ENCODE results near the gene CBLL1. TPM values are rescaled to one million over a fixed set of nuclear protein-coding genes. Genes with fewer than 3 reads are reported as not detected.
A peak's percentile ranks its signal among the peaks of the same experiment; 100 is the strongest.

The CBLL1 gene
- total RNA-seq, 1 donor from 2014 or later, result 6.9 TPM

DNA sequence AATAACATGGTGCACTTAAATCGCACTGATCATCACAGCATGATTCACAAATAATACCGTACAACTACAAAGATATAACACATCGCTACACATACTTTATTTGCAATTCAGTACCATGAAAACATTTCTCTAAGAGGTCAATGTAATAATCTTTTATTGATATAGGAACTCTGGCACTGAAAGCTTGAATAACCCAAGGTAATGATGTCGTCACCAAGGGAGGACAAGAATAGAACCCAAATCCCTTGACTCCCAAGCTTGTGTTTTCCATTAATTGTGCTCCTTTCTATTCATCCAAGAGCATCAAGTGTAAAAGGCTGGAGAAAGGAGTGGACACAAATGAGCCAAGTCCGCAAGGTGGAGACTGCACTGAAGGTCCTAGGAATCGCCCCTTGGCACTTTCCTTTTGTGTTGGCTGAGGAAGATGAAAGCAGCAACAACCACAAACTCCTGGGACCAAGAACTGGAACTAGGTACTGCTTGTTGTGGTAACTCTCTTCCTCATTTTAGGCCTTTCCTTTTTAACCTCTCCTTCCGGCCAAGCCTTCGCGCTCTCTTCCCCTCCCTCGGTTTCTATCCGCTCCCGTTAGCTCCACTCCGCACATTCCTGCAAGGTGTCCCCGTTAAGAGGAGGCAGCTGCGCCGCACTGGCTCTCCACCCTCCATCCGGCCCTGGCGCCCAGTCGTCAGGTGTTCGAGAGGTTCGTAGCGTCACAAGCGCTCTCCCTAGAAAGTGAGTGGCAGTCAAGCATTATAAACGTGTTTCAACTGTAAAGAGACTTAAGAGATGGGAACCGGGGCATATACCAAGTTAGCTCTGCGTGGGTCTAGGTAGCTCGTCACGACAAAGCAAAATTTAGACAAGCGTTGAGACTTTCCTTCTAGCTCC is 1.0 kb upstream of the CBLL1 start:
- ATAC-seq (peak; percentile 56), DNase-seq (ENCODE audit: low spot score) (peak; percentile 68)

DNA sequence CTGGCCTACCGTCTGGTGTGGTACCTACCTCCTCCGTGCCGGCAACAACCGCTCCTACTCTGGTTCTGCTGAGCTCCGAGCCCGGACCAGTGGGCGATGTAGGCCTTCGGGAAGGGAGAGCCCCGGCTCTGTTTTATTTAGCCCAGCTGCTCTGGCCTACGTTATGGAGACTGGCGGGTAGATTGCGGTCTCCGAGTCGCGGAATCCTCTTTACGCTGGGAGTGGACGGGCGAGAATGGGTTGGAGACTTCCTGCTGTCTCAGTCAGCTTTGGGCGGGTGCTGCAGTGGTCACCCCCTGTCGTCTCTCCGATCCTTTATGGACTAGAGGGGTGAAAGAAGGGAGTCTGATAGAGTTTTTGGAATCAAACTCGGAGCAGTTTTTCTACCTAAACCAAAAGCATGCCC is 406 bp downstream of the CBLL1 start:
- ATAC-seq (peak; percentile 53), DNase-seq (ENCODE audit: low spot score) (no peak)

DNA sequence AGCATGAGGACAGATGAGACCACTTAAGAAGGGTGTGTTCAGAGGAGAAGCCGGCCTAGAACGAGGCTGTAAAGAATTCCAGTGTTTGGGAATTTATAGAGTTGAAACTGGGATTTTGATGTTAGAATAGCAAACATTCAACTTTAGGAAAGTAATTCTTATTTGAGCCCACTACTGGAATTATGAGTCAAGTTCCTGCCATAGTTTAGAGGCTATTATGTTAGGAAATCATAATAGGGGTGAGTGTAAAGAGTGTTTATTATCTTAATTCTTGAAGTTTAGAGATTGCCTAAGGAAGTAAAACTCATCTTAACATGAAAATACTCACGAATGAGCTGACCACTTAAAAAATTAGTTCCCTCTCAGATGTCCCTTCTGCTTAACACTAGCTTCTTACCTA is 2.1 kb downstream of the CBLL1 start:
- ATAC-seq (no peak), DNase-seq (ENCODE audit: low spot score) (no peak)

GRCh38 chr7:107751113-107751512 is 7.2 kb downstream of the CBLL1 start:
- DNase-seq (ENCODE audit: low spot score), result no peak
- ATAC-seq, result no peak

DNA sequence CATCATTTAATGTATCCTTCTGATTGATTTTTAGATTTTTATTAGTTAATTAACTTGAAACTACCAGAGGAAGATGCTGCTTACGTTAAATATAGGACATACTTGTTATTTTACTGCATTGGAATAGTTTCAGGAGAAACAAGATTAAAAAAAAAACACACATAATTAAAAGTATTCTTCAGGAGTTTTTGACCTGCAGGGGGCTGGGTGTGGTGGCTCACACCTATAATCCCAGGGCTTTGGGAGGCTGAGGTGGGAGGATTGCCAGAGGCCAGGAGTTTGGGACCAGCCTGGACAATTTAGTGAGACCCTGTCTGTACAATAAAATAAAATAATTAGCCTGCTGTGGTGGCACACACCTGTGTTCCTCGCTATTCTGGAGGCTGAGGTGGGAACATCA is 10.7 kb downstream of the CBLL1 start:
- ATAC-seq (no peak), DNase-seq (ENCODE audit: low spot score) (no peak)

GRCh38 chr7:107758667-107759066 is 14.7 kb downstream of the CBLL1 start:
- peak; percentile 24 for ATAC-seq
- no peak for DNase-seq (ENCODE audit: low spot score)

DNA sequence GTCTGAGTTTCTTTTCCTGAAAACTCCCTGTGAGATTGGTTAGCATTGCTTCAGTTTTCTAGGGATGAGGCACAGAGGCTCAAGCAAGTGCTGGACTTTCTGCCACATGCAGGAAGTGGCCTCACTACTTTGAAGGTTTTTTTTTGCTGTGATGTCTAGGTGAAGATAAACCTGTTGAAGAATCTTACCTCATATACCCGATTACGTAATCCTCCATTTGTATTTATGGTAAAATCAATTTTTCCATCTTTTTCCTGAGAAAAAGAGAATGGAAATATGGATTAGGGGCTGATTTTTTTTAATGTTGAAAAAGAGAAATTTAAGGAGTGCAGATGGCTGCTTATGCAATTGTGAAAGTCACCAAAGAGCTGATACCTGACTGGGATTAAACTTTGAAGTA is 23.4 kb downstream of the CBLL1 start:
- no peak for ATAC-seq
- no peak for DNase-seq (ENCODE audit: low spot score)

DNA sequence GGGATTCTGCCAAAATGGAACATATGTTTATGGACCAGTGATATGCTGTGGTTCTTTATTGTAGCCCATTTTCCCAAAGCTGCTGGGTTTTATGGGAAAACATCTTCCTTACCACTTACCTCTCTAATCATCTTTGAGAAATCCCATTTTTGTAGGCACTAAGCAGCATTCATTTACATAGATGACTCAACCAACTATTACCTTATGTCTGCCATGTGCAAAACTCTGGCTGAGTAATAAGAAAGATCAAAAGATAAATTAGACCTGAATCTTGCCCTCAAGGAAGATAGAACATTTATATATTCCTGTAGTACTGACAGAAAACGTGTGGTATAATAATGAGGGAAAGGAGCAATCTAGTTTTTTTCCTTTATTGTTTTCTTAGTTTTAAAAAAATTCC is 24.3 kb downstream of the CBLL1 start:
- no peak for ATAC-seq
- DNase-seq (ENCODE audit: low spot score), result no peak

GRCh38 chr7:107773027-107773426 is 29.1 kb downstream of the CBLL1 start:
- no peak for DNase-seq (ENCODE audit: low spot score)
- no peak for ATAC-seq

DNA sequence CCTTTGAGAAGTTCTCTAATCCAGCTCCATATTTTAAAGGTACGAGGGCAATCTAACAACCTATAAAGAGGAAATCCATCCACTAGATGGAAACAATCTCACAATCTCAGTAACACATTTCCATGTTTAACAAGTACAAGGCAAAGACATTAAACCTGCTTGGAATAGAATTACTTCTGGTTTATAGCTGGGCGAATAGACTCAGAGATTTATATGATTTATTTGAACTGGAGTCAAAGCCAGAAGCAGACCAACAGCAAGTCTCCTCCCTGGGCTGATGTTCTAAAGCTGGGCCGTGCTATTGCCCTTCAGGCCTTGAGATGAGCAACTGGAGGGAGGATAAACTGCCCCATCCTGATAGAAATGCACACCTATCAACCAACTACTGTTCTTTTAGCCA is 33.8 kb downstream of the CBLL1 start:
- ATAC-seq, result no peak
- DNase-seq (ENCODE audit: low spot score), result no peak

- DNase-seq (ENCODE audit: low spot score), result peak; percentile 59
- ATAC-seq, result peak; percentile 68
Observed at GRCh38 chr7:107778283-107778682, 34.3 kb downstream of the CBLL1 start.

DNA sequence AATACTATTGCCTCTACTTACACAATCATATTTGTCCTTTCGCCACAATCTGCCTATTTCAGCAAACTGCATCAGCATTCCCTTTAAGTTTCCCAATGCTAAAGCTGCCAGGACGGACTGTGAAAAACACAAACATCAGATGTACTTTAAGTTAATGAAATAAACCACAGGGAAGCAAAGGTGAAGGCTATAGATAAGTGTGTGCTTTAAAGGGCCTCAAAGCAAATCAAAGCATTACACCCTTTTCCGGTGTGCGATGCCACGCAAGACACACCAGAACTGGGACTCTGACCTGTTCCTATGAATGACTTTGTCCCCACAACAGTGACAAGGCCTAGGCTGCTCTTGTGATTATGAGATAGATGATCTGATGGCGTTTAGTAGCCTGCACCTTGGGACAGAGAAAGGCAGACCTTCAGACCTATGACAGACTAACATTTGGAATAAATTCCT is 35.7 kb downstream of the CBLL1 start:
- ATAC-seq (peak; percentile 77), DNase-seq (ENCODE audit: low spot score) (peak; percentile 69)

GRCh38 chr7:107782374-107782773 is 38.4 kb downstream of the CBLL1 start:
- DNase-seq (ENCODE audit: low spot score), result no peak
- peak; percentile 39 for ATAC-seq

- DNase-seq (ENCODE audit: low spot score) (no peak), ATAC-seq (no peak)
Observed at GRCh38 chr7:107783648-107784047, 39.7 kb downstream of the CBLL1 start.

GRCh38 chr7:107785170-107785569 is 41.2 kb downstream of the CBLL1 start:
- no peak for ATAC-seq

DNA sequence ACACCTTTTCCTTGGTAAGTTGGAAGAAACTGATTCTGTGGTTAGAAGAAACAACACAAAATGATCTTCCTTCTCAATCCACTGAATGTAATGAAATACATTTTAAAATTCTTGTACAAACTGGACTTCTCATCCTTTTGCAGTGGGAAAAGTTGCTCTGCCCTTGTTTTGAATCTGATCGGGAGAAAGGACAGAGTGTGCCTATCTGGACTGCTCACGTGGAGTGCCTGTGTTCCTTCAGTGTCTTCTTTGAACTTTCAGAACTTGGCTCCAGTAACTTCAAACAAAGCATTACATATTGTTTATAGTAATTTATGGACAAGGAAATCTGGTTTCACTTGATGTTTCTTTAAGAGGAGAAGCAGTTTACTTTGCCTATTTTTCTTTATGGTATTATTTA is 42.0 kb downstream of the CBLL1 start:
- ATAC-seq (peak; percentile 38), DNase-seq (ENCODE audit: low spot score) (no peak)

More at GRCh38 chr7:107785170-107785569, 41.2 kb downstream of the CBLL1 start:
- DNase-seq (ENCODE audit: low spot score), result no peak

DNA sequence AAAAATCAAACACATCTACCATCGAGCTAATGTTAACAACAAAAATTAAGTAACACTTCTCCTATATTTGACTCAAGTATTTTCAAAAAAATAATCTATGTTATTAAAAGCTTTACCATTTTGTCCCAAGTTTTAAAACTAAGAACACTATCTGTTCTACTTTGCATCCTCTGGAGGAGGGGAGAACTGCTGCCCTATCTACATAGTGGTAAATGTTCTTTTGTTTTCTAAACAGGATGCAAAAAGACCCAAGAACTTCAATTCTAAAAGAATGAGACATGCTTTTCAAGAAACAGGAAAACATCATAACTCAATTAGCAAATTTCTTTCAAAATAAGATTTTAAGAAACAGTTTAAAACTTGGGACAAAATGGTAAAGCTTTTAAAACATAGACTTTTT is 44.3 kb downstream of the CBLL1 start:
- ATAC-seq (no peak), DNase-seq (ENCODE audit: low spot score) (no peak)

DNA sequence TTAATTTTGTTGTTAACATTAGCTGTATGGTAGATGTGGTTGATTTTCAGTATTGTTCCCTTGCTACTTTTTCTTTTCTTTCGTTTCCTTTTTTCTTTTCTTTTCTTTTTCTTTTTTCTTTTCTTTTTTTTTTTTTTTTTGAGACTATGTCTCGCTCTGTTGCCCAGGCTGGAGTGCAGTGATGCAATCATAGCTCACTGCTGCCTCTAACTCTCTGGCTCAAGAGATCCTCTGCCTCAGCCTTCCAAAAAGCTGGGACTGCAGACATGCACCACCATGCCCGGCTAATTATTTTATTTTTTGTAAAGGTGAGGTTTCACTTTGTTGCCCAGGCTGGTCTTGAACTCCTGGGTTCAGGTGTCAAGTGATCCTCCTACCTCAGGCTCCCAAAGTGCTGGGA is 44.7 kb downstream of the CBLL1 start:
- ATAC-seq, result no peak

DNA sequence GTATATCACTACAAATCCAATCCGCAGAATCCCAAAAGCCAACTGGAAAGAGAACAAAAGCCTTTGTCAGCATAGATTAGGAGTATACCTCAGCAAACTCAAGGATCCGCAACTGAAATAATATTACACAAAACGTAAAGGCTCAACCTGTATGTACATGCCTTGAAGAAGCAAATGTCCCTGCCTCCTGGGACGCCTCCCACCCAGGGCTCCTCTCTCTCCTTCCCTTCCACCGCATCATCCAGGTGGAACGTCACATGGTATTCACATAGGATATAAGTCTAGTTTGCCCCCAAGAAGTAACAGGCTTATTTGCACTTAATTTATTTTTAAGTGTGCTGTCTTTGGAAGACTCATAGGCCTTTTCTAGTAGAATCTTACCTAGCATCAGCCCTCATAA is 45.7 kb downstream of the CBLL1 start:
- DNase-seq (ENCODE audit: low spot score) (no peak), ATAC-seq (no peak)

More for the DNA sequence above, 44.7 kb downstream of the CBLL1 start:
- DNase-seq (ENCODE audit: low spot score), result no peak

GRCh38 chr7:107792364-107792763 is 48.4 kb downstream of the CBLL1 start:
- DNase-seq (ENCODE audit: low spot score), result no peak
- no peak for ATAC-seq

DNA sequence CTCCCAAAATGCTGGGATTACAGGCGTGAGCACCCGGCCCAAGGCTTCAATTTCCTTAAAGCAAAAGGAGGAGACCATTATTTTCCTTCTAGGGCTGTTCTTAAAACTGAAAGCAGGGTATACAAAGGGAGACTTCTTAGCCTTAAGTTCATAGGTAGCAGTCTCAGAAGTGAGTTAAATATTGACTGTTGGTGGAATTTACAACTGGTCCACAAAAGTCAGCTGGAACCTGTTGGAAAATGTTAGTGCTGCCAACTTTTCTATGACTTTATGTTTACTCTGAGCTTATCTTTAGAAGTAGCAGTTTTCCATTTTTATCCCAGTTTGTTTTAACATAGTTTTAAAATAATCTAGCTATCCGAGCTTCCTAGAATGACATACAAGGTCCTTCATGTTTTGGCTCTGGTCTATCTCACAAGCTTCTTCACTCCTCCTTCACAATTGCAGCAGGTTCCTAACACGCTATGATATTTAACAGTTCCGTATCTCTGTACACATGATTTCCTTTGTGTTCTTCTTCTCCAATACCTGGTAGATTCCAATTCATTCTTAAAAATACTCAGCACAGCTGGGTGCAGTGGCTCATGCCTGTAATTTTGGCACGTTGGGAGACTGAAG is 55.8 kb downstream of the CBLL1 start:
- ATAC-seq, result peak; percentile 87
- DNase-seq (ENCODE audit: low spot score), result no peak

DNA sequence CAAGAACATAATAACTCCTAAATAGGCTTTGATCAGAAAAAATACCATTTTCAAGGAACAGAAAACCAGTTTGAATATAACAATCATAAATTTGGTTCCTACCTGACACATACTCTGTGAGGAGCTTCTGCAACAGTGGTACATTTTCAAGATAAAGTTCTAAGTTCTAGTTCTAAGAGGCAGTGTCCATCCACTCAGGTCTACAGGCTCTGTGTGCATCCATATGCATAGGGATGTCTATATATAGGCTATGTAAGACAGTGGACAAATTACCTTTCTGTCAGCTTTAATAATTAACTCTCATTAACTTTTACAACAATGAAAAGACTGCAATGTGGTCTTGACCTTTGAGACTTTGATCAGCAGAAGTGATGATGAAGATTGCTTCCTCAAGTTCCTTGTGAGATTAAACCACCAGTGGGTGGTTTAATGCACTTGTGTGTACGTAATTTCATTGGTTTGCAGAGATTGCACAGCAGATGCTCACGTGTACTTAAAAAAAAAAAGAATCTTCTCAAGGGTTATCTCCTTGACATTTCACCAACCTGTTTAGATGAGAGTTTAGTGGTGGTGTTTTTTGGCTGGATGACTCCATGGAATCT is 59.2 kb downstream of the CBLL1 start, which contains the start of gene SLC26A3:
SLC26A3 (minus strand) TSS at position 215 of the 602 bp plus-strand sequence. CDS start 8,714 bp downstream, outside the sequence.
- ATAC-seq, result no peak
- no peak for DNase-seq (ENCODE audit: low spot score)
